MM.1S (cell line): ENCODE measurements around the gene WDR74.
"Not testable (repeated sequence)": the region's sequence is repeated elsewhere in the genome, so short reads cannot be mapped to it uniquely, and the experiment has no call there.

Experiments used
- DNase-seq: peaks from one replicate; pipeline ENCODE4 v3.0.0-alpha.2; 2015
- H2AFZ ChIP-seq: fragments of 300-600 bp; sonication (generic); 2 replicates; pipeline ENCODE4 v1.6.0; 2016; ENCODE audit warnings: antibody characterized with exemption, low read length
- H3F3A ChIP-seq: fragments of 300-600 bp; sonication (generic); 2 replicates; pipeline ENCODE4 v1.6.1; 2016; ENCODE audit warnings: mild to moderate bottlenecking, antibody characterized with exemption, low read length, moderate library complexity, mixed read lengths; ENCODE audit not compliant: insufficient read depth
- H3K27ac ChIP-seq: fragments of 300-600 bp; sonication (generic); 2 replicates; pipeline ENCODE4 v1.5.1; 2016; ENCODE audit warnings: mild to moderate bottlenecking, low read length
- H3K27me3 ChIP-seq: fragments of 300-600 bp; sonication (generic); replicated peaks from 2 replicates; pipeline ENCODE4 v1.6.0; 2016; ENCODE audit warnings: low read length; ENCODE audit not compliant: insufficient read depth
- H3K36me3 ChIP-seq: fragments of 300-600 bp; sonication (generic); replicated peaks from 2 replicates; pipeline ENCODE4 v1.6.1; 2016; ENCODE audit warnings: mild to moderate bottlenecking, low read length, mixed read lengths; ENCODE audit not compliant: insufficient read depth
- H3K4me1 ChIP-seq: fragments of 300-600 bp; sonication (generic); 2 replicates; pipeline ENCODE4 v1.6.1; 2016; ENCODE audit warnings: low read length, mixed read lengths
- H3K4me2 ChIP-seq: fragments of 300-600 bp; sonication (generic); 2 replicates; pipeline ENCODE4 v1.6.0; 2016; ENCODE audit warnings: low read depth, low read length
- H3K4me3 ChIP-seq: fragments of 300-600 bp; sonication (generic); 2 replicates; pipeline ENCODE4 v1.5.1; 2016; ENCODE audit warnings: low read length, mixed read lengths
- H3K79me2 ChIP-seq: fragments of 300-600 bp; sonication (generic); 2 replicates; pipeline ENCODE4 v1.6.1; 2016; ENCODE audit warnings: mixed run types, low read length, mixed read lengths
- H3K9ac ChIP-seq: fragments of 300-600 bp; sonication (generic); 2 replicates; pipeline ENCODE4 v1.6.1; 2016; ENCODE audit warnings: low read length, mixed read lengths
- H3K9me2 ChIP-seq: fragments of 300-600 bp; sonication (generic); replicated peaks from 2 replicates; pipeline ENCODE4 v1.6.1; 2016; ENCODE audit warnings: mild to moderate bottlenecking, low read length, mixed read lengths; ENCODE audit not compliant: insufficient read depth
- H3K9me3 ChIP-seq: fragments of 300-600 bp; sonication (generic); replicated peaks from 2 replicates; pipeline ENCODE4 v1.6.1; 2016; ENCODE audit warnings: mild to moderate bottlenecking, low read length, mixed read lengths; ENCODE audit not compliant: insufficient read depth
- H4K20me1 ChIP-seq: fragments of 300-600 bp; sonication (generic); 2 replicates; pipeline ENCODE4 v1.6.1; 2016; ENCODE audit warnings: mild to moderate bottlenecking, low read length, moderate library complexity, mixed read lengths; ENCODE audit not compliant: insufficient read depth
- EZH2 ChIP-seq: fragments of 300-600 bp; sonication (generic); optimal IDR thresholded peaks from 2 replicates; pipeline ENCODE3; 2017; ENCODE audit warnings: low read depth, mild to moderate bottlenecking, antibody characterized with exemption, low read length, mixed read lengths
- EZH2phosphoT487 ChIP-seq: fragments of 300-600 bp; sonication (generic); IDR thresholded peaks from 2 replicates; pipeline ENCODE4 v1.6.1; 2018; ENCODE audit warnings: antibody characterized with exemption, low read length
- TF ChIP-seq, protein P1 (sequence below): fragments of 300-600 bp; sonication (generic); IDR thresholded peaks from 2 replicates; pipeline ENCODE4 v1.5.1; 2016; ENCODE audit warnings: antibody characterized with exemption, low read length, mixed read lengths

The WDR74 gene

DNA sequence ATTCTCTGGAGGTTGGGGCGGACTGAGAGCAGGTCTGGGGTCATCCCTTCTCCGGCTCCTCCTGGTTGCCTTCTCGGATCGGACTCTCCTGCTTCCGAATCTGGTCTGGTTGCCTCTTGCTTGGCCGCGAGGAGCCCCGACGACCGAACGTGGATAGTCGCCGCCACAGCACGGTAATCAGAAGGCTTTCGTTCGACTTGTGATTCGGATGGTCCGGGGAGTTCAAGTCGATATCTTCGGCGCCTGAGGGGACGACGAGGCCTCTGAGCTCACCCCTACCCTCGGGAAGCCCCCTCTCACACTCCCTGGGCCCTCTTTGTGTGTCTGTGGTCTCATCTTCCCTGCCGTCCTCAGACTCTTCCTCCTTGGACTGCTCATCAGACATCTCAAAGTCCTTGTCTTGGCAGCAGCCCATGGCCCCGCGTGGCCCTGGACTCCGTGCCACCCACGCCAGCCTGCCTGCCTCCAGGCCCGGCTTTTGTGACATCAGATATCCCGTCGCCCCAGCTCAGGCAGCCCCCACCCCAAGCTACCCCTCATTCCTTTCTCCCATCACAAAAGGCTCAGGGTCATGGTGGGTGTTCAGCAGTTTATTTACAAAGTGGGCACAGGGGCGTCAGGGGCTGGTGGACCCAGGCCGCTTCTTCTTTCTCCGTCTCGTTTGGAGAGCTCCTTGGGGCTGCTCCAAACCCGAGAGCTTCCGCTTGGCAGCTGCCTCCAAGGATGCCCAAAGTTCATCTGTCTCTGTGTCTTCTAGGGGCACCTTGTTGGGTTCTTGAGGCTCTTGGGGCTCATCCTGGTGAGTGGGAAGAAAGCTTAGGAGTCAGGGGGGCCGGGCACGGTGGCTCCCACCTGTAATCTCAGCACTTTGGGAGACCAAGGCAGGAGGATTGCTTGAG lies 6.8 kb downstream of the WDR74 start, which contains the start of gene TEX54:
Gene TEX54, minus strand, starts transcription at position 506 of the 899 bp plus-strand sequence.
- no peak for DNase-seq
- Histone ChIP-seq H3K9me3 (no peaks in the 10 kb centered on the region), H3K9ac (peak within 1 kb of the TSS; percentile 97), H3K9me2 (no peaks in the 10 kb centered on the region), H2AFZ (peak within 1 kb of the TSS; percentile 59), H3F3A (peaks cover 19% of the 10 kb centered on the region), H3K4me3 (peak within 1 kb of the TSS; percentile 91), H3K36me3 (no peaks in the 10 kb centered on the region; the same call in 1 of the 2 replicates), H3K27me3 (no peaks in the 10 kb centered on the region), H3K4me2 (peak within 1 kb of the TSS; percentile 69), H3K4me1 (peaks cover 15% of the 10 kb centered on the region), H3K79me2 (peaks cover 86% of the 10 kb centered on the region), H4K20me1 (no peaks in the 10 kb centered on the region), H3K27ac (peak within 1 kb of the TSS; percentile 85)
- TF ChIP-seq EZH2phosphoT487 (no peak), EZH2 (no peak)
- TF ChIP-seq, protein P1, sequence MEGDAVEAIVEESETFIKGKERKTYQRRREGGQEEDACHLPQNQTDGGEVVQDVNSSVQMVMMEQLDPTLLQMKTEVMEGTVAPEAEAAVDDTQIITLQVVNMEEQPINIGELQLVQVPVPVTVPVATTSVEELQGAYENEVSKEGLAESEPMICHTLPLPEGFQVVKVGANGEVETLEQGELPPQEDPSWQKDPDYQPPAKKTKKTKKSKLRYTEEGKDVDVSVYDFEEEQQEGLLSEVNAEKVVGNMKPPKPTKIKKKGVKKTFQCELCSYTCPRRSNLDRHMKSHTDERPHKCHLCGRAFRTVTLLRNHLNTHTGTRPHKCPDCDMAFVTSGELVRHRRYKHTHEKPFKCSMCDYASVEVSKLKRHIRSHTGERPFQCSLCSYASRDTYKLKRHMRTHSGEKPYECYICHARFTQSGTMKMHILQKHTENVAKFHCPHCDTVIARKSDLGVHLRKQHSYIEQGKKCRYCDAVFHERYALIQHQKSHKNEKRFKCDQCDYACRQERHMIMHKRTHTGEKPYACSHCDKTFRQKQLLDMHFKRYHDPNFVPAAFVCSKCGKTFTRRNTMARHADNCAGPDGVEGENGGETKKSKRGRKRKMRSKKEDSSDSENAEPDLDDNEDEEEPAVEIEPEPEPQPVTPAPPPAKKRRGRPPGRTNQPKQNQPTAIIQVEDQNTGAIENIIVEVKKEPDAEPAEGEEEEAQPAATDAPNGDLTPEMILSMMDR: no peak

DNA sequence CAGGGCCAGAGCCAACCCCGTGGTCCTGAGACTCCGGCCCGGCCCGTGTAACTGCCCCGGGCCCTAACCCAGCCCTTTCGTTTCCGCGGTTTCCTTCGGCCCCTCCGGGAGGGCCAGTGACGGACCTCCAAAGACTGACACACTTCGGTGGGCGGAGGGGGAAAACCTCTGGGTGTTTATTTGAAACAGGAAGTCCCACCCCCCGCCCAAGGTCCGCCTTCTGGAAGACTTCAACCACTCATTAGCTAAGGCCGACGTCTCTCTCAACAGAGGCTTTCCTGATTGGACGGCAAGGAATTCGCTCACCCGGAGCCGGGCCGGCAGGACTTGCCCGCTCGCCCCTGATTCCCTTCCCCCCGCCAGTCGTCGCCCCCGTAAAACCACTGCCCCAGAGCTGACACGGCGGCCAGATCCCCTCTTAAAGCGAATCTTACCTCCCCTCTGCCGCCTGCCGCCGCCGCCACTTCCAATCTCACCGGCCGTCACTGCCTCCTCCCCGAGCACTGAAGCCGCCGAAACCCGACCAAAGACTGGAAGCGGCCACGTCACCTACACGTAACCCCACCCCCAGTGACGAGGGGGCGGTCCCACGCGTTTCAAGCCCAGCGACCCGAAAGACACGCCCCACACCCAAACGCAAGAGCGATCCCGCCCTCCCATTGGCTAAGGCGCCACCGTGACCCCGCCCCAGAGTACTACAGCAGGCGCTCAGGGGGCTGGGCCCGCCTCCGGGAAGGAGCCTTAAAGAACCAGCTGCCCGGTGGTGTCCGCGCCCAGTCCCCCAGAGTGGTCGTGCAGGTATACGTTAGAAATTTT lies 7.7 kb downstream of the WDR74 start, which contains the start of gene STX5:
Gene STX5, minus strand, starts transcription at position 532 of the 816 bp plus-strand sequence. CDS start 808 bp downstream, outside the sequence.
- Histone ChIP-seq H4K20me1 (no peaks in the 10 kb centered on the region), H3K36me3 (no peaks in the 10 kb centered on the region; the same call in 1 of the 2 replicates), H3K4me1 (peaks cover 13% of the 10 kb centered on the region), H3F3A (peaks cover 19% of the 10 kb centered on the region), H3K9me3 (no peaks in the 10 kb centered on the region), H3K9ac (peak within 1 kb of the TSS; percentile 97), H3K27me3 (no peaks in the 10 kb centered on the region), H3K4me2 (peak within 1 kb of the TSS; percentile 82), H3K79me2 (peaks cover 85% of the 10 kb centered on the region), H3K9me2 (no peaks in the 10 kb centered on the region), H3K27ac (peak within 1 kb of the TSS; percentile 85), H3K4me3 (peak within 1 kb of the TSS; percentile 91), H2AFZ (peak within 1 kb of the TSS; percentile 59)
- TF ChIP-seq, protein P1: no peak
- no peak for TF ChIP-seq EZH2phosphoT487
- no peak for TF ChIP-seq EZH2
- peak; percentile 98 for DNase-seq

DNA sequence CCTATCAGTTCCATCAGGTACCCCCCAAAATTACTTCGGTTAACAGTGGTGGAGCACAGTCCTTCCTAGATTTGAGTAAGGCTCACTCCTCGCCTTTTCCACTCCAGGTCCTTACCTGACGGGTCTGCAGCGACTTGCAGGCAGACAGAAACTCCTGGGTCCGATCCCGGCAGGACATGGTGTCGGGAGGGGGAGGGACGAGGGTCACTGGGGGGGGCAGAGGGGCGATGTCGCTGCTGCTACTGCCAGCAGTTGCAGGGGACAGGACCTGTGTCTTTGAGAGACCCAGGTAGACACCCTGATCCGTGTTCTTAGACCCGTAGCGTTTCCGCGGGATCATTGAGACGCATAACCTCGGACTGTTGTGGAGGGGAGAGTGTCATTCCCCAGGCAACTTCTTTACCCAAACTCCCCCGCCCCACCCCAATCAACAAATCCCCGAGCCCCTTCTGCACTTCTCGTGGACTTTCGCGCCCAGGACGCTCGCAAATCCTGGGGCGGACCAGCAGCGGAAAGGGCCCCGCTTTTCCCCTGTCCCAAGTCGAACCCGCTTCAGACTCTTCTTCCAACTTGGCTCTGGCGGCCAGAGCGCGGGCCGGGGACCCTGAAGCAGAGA lies 8.4 kb downstream of the WDR74 start:
- Histone ChIP-seq H2AFZ (peak overlapping the region; percentile 59), H4K20me1 (no peaks in the 10 kb centered on the region), H3K36me3 (no peaks in the 10 kb centered on the region; the same call in 1 of the 2 replicates), H3K27me3 (no peaks in the 10 kb centered on the region), H3F3A (peaks cover 19% of the 10 kb centered on the region), H3K27ac (peak overlapping the region; percentile 85; the same call in 1 of the 2 replicates), H3K4me1 (peaks cover 13% of the 10 kb centered on the region), H3K4me2 (peak overlapping the region; percentile 82), H3K9ac (peak overlapping the region; percentile 97), H3K4me3 (peak overlapping the region; percentile 91), H3K9me2 (no peaks in the 10 kb centered on the region), H3K79me2 (peaks cover 78% of the 10 kb centered on the region), H3K9me3 (no peaks in the 10 kb centered on the region)
- no peak for DNase-seq
- TF ChIP-seq EZH2 (no peak), EZH2phosphoT487 (no peak)
- TF ChIP-seq, protein P1: no peak

GRCh38 chr11:62828130-62828529 lies 11.3 kb downstream of the WDR74 start:
- not testable (repeated sequence) for H3K9me2 ChIP-seq, H3K27me3 ChIP-seq, H3F3A ChIP-seq, H2AFZ ChIP-seq, H3K9ac ChIP-seq, H3K9me3 ChIP-seq, H3K4me1 ChIP-seq, DNase-seq, H3K4me3 ChIP-seq, H3K36me3 ChIP-seq, H3K27ac ChIP-seq, H3K4me2 ChIP-seq, H4K20me1 ChIP-seq
- peaks cover 55% of the 10 kb centered on the region for H3K79me2 ChIP-seq
